GM23338 (cell line): ENCODE results near the gene NTMT2. TPM values are rescaled to one million over a fixed set of nuclear protein-coding genes. Genes with fewer than 3 reads are reported as not detected.

Experiments used
- ATAC-seq: fragments of 200-7000 bp; cut with Tn5 transposase; 3 replicates; pipeline ENCODE4 v1.9.1; 2020
- DNase-seq: peaks from one replicate; pipeline ENCODE4 v3.0.0-alpha.2; 2015; ENCODE audit warnings: low spot score
- H2AFZ ChIP-seq: fragments of 200-600 bp; sonication (generic); 2 replicates; pipeline ENCODE4 v1.8.0; 2016; ENCODE audit warnings: antibody characterized with exemption, mild to moderate bottlenecking, moderate library complexity
- H3F3A ChIP-seq: fragments of 200-600 bp; sonication (generic); replicated peaks from 2 replicates; pipeline ENCODE4 v1.8.0; 2017; ENCODE audit warnings: antibody characterized with exemption, mixed run types, low read depth
- H3K27ac ChIP-seq: fragments of 200-600 bp; sonication (generic); 2 replicates; pipeline ENCODE4 v1.6.1; 2016; ENCODE audit warnings: low read depth
- H3K27me3 ChIP-seq: fragments of 200-600 bp; sonication (generic); 2 replicates; pipeline ENCODE4 v1.8.0; 2016; ENCODE audit warnings: mild to moderate bottlenecking, mixed run types, moderate library complexity; ENCODE audit not compliant: insufficient read depth
- H3K36me3 ChIP-seq: fragments of 200-600 bp; sonication (generic); 2 replicates; pipeline ENCODE4 v1.8.0; 2016; ENCODE audit warnings: mild to moderate bottlenecking; ENCODE audit not compliant: insufficient read depth
- H3K4me1 ChIP-seq: fragments of 200-600 bp; sonication (generic); 2 replicates; pipeline ENCODE4 v1.8.0; 2016; ENCODE audit warnings: mild to moderate bottlenecking, moderate library complexity; ENCODE audit not compliant: insufficient read depth
- H3K4me2 ChIP-seq: fragments of 200-600 bp; sonication (generic); 2 replicates; pipeline ENCODE4 v1.7.1; 2017; ENCODE audit warnings: mixed run types
- H3K4me3 ChIP-seq: fragments of 200-600 bp; sonication (generic); 2 replicates; pipeline ENCODE4 v1.6.1; 2016; ENCODE audit warnings: mixed run types
- H3K79me2 ChIP-seq: fragments of 200-600 bp; sonication (generic); replicated peaks from 2 replicates; pipeline ENCODE4 v1.8.0; 2017; ENCODE audit warnings: mild to moderate bottlenecking; ENCODE audit not compliant: insufficient read depth
- H3K9me2 ChIP-seq: fragments of 200-600 bp; sonication (generic); 2 replicates; pipeline ENCODE4 v1.8.0; 2017; ENCODE audit not compliant: insufficient read depth
- H4K20me1 ChIP-seq: fragments of 200-600 bp; sonication (generic); replicated peaks from 2 replicates; pipeline ENCODE4 v1.8.0; 2017; ENCODE audit warnings: mild to moderate bottlenecking; ENCODE audit not compliant: insufficient read depth
- H3K27ac Mint-ChIP-seq: 2 replicates; pipeline ENCODE4 v1.8.0; 2020; ENCODE audit warnings: inconsistent platforms, mild to moderate bottlenecking, moderate library complexity, mixed read lengths
- H3K27me3 Mint-ChIP-seq: 3 replicates; pipeline ENCODE4 v1.8.0; 2022; ENCODE audit warnings: low read depth, mild to moderate bottlenecking, moderate library complexity, mixed read lengths, inconsistent platforms; ENCODE audit not compliant: insufficient read depth, poor library complexity
- H3K36me3 Mint-ChIP-seq: 3 replicates; pipeline ENCODE4 v1.8.0; 2021; ENCODE audit warnings: low read depth, mild to moderate bottlenecking, inconsistent platforms, moderate library complexity, mixed read lengths
- H3K4me1 Mint-ChIP-seq: 3 replicates; pipeline ENCODE4 v1.8.0; 2020; ENCODE audit warnings: mild to moderate bottlenecking, inconsistent platforms, mixed read lengths
- H3K4me3 Mint-ChIP-seq: 3 replicates; pipeline ENCODE4 v1.8.0; 2021; ENCODE audit warnings: moderate library complexity, mild to moderate bottlenecking, inconsistent platforms, mixed read lengths
- H3K9me3 Mint-ChIP-seq: 3 replicates; pipeline ENCODE4 v1.8.0; 2020; ENCODE audit warnings: moderate library complexity, mild to moderate bottlenecking, inconsistent platforms, mixed read lengths
- CREB1 ChIP-seq: fragments of 250-450 bp; sonication (Bioruptor Pico); IDR thresholded peaks from 2 replicates; pipeline ENCODE4 v1.5.0; 2020; ENCODE audit warnings: low read depth, mild to moderate bottlenecking, moderate library complexity
- EZH2phosphoT487 ChIP-seq: fragments of 200-600 bp; sonication (generic); IDR thresholded peaks from one replicate; pipeline ENCODE4 v1.8.1; 2018; ENCODE audit warnings: antibody characterized with exemption; ENCODE audit not compliant: unreplicated experiment
- JUNB ChIP-seq: IDR thresholded peaks from one replicate; pipeline ENCODE4 v1.6.1; 2016; ENCODE audit warnings: antibody characterized with exemption; ENCODE audit not compliant: unreplicated experiment
- NANOG ChIP-seq: IDR thresholded peaks from 2 replicates; pipeline ENCODE4 v1.6.1; 2016; ENCODE audit warnings: antibody characterized with exemption, borderline replicate concordance
- POLR2AphosphoS5 ChIP-seq: IDR thresholded peaks from 2 replicates; pipeline ENCODE4 v1.6.1; 2016; ENCODE audit warnings: antibody characterized with exemption, low read depth
- REST ChIP-seq: IDR thresholded peaks from one replicate; pipeline ENCODE4 v1.6.1; 2018; ENCODE audit warnings: antibody characterized with exemption; ENCODE audit not compliant: unreplicated experiment
- STAT1 ChIP-seq: IDR thresholded peaks from one replicate; pipeline ENCODE4 v1.6.1; 2016; ENCODE audit warnings: antibody characterized with exemption; ENCODE audit not compliant: unreplicated experiment
- ZNF331 ChIP-seq: fragments of 250-450 bp; sonication (Bioruptor Pico); IDR thresholded peaks from 2 replicates; pipeline ENCODE4 v1.5.0; 2020; ENCODE audit warnings: low read depth, mild to moderate bottlenecking, moderate library complexity
- ZNF462 ChIP-seq: fragments of 250-450 bp; sonication (Bioruptor Pico); IDR thresholded peaks from 2 replicates; pipeline ENCODE4 v1.5.0; 2020; ENCODE audit warnings: mild to moderate bottlenecking, moderate library complexity
- polyA plus RNA-seq: library from polyadenylated mRNA; unstranded; fragments of >200 nt; fragmentation: Nextera tagmentation; extraction: Ambion mirVana; gene quantifications from 2 replicates; pipeline ENCODE4 v1.2.1, GENCODE V29; 2016
- total RNA-seq: library from RNA; depleted of rRNA; stranded (reverse); fragments of >200 nt; shearing (Covaris generic); gene quantifications from 2 replicates; pipeline ENCODE4 v1.2.3, GENCODE V29; 2014
- TF ChIP-seq, protein P1 (sequence below): IDR thresholded peaks from 2 replicates; pipeline ENCODE4 v1.6.1; 2016; ENCODE audit warnings: antibody characterized with exemption

NTMT2 gene
- total and polyA plus RNA-seq, 2 experiments from 2014 or later = 0.48 TPM; not detected in 1

DNA sequence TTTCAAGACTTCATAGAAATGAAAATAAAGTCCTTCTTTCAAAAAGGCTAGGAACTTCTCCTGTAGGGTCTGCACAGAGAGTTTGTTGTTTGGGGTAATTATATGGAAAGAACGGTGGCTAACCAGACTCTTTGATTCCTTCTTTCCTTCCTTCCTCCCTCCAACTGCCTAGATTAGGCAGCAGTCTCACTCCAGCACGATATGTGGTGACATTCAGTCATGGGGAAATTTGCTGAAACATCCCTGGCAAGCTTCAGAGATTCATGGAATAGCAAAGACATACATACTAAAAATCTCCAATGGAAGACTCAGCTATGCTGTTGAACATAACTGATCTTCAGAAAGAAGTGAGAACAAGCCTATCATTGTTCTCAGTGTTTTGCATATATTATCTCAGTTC, 4.3 kb downstream of the NTMT2 start:
- H2AFZ ChIP-seq = no peak overlapping the region
- Mint-ChIP-seq H3K4me3 (no peak overlapping the region), H3K4me1 (peaks cover 20% of the 10 kb centered on the region), H3K27ac (no peak overlapping the region), H3K27me3 (peaks cover 10% of the 10 kb centered on the region), H3K36me3 (peaks cover 10% of the 10 kb centered on the region), H3K9me3 (peaks cover 8% of the 10 kb centered on the region)
- no peak overlapping the region for H3K27ac ChIP-seq
- H3K36me3 ChIP-seq = no peaks in the 10 kb centered on the region; the same call in 1 of the 2 replicates
- no peak overlapping the region for H3K4me2 ChIP-seq
- no peaks in the 10 kb centered on the region for H3F3A ChIP-seq
- peaks cover 17% of the 10 kb centered on the region for H3K4me1 ChIP-seq
- H4K20me1 ChIP-seq = peaks cover 5% of the 10 kb centered on the region; the same call in 1 of the 2 replicates
- H3K9me2 ChIP-seq = 0 out of 2 replicates have a peak, but pooled peaks cover 5% of the 10 kb centered on the region
- ATAC-seq = no peak
- TF ChIP-seq STAT1 (no peak), CREB1 (CRISPR knock-in tag) (no peak), JUNB (no peak), NANOG (no peak), REST (no peak), ZNF462 (CRISPR knock-in tag) (no peak), ZNF331 (CRISPR knock-in tag) (no peak), EZH2phosphoT487 (no peak), POLR2AphosphoS5 (no peak)
- TF ChIP-seq, protein P1, sequence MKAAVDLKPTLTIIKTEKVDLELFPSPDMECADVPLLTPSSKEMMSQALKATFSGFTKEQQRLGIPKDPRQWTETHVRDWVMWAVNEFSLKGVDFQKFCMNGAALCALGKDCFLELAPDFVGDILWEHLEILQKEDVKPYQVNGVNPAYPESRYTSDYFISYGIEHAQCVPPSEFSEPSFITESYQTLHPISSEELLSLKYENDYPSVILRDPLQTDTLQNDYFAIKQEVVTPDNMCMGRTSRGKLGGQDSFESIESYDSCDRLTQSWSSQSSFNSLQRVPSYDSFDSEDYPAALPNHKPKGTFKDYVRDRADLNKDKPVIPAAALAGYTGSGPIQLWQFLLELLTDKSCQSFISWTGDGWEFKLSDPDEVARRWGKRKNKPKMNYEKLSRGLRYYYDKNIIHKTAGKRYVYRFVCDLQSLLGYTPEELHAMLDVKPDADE = no peak
- no peaks in the 10 kb centered on the region for H3K79me2 ChIP-seq
- peaks cover 19% of the 10 kb centered on the region for H3K27me3 ChIP-seq
- no peak for DNase-seq
- H3K4me3 ChIP-seq = no peak overlapping the region
